Brain pericyte (primary cell): ENCODE measurements around the gene DLG2.

ENCODE experiments used
- DNase-seq: peaks from one replicate; pipeline ENCODE4 v3.0.0-alpha.2; 2012; ENCODE audit warnings: low read depth, low spot score

Gene DLG2

DNA sequence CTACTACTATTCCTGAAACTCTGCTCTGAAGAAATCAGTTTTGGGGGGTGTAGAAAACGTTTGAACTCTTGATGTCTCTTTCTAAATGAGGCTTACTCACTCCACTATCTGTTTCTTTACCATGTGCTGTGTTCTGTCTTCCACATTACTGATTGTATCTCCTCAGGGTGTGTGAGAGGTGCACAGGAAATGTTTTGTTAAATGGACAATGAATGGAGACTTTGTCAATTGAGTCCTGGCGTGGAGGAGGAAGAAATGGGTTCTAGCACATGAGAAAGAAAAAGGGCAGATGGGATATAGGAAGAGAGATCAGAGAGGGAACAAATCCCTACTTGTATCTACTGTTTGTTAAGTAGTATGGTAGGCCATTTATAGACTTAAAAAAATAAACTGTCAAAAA is 1763.9 kb downstream of the DLG2 start:
- DNase-seq = no peak

DNA sequence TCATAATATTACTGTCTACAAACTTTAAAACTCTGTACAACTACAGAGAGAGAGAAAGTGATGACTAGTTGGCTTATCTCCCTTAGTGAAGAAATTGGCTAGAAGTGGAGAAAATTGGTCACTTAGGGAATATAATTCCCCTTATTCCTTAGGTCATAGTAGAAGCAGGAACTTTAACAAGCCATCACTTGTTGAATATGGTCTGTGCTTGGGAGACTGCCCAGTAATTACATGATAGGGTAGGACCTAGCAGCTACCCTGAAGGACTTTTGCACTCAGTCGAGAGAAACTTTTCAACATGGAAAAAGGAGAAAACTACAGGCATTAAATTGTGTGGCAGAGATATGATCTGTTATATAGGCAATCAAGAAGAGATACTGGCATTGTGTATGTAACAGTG is 1764.5 kb downstream of the DLG2 start:
- no peak for DNase-seq

DNA sequence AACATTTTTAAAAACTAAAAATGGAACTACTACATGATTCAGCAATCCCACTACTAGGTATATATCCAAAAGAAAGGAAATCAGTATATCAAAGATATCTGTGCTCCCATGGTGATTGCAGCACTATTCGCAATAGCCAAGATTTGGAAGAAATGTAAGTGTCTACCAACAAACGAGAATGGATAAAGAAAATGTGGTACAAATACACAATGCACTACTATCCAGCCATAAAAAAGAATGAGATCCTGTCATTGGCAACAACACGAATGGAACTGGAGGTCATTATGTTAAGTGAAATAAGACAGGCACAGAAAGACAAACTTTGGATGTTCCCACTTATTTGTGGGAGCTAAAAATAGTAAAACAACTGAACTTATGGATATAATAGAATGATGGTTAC is 1765.1 kb downstream of the DLG2 start:
- no peak for DNase-seq

DNA sequence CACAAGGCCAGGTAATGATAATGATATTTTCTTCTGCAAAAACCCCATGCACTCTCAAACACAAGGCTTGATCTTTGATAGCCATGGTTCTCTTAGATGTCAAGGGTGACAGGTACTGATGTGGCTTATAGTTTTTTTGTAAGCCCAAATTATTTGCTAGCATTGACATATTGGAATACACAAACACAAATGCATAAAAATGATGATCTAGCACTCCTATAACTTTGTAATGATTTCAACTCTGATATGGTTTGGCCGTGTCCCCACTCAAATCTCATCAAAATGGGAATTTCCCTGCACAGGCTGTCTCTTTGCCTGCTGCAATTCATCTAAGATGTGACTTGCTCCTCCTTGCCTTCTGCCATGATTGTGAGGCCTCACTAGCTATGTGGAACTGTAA is 1768.5 kb downstream of the DLG2 start:
- DNase-seq = no peak

DNA sequence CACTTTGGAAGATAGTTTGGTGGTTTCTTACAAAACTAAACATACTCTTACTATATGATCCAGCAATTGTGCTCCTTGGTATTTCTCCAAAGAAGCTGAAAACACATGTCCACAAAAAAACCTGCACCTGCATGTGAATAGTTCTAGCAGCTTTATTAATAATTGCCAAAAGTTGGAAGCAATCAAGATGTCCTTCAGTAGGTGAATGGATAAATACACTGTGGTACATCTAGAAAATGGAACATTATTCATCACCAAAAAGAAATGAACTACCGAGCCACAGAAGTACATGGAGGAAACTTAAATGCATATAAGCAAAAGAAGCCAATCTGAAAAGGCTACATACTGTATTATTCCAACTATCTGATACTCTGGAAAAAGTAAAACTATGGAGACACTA is 1771.9 kb downstream of the DLG2 start:
- no peak for DNase-seq

DNA sequence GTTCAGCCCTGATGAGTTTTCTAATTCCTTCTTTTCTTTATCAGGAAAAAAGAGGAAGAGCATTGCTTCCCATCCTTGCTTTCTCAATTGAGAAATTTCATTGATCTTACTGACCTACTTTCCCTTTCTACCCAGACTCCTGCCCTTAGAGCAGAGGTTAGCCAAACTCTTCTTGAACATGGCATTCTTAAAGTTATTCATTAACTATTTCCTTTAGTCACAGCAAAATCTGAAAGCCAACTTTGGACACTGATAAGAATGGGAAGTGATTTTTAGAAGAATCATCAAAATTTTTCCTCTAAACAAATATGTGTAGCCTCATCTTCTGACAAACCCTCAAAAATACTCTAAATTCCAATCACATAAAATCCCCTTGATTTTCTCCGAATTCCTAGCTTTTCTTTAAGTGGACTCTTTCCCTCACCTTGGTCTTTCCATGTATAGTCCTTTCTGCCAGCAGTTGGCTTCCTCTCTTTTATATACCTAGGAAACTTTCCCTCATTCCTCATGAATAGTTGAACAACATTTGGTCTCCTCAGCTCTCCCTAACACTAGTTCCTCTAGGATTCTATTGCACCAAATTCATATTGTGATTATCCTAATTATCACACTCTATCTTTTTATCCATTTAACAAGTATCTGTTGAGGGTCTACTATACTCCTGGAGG is 1774.2 kb downstream of the DLG2 start:
- no peak for DNase-seq

DNA sequence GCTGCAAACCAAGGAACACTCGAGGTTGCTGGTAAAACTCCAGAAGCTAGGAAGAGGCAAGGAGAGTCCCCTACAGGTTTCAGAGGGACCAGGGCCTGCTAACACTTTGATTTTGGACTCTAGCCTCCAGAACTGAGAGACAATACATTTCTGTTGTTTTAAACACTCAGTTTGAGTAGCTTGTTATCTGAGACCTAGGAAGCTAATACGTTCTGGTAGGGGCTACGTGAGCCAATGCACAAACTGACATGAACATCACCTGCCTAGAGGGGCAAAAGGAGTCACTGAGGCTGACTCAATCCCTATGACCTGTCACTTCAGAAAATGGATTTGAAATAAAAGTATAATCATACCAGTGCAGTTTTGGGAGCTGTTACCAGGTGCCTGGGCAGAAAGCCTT is 1775.1 kb downstream of the DLG2 start:
- no peak for DNase-seq

DNA sequence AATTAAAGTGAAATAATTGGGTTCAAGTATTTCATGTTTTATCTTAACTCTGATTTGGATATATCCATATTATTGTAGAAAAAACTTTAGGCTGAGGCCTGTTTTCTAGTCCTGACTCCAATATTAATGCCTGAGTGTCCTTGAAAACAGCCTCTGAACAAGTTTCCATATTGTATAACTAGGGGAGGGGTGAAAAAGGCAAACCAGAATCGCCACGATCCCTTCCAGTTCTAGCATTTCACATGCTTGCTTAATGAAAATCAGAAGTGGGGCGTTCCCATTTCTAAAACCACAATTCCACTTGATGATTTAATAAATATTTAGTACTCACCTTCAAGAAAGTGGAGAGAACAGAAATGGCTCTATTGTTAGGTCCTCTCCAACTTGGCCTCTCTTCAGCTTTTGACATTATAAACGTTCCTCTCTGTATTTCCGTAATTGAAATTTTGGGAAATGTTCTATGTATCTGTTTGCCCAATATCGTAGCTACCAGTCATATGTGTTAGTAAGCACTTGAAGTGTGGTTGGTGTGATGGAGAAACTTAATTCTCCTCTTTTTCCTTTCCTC is 1779.6 kb downstream of the DLG2 start:
- no peak for DNase-seq

DNA sequence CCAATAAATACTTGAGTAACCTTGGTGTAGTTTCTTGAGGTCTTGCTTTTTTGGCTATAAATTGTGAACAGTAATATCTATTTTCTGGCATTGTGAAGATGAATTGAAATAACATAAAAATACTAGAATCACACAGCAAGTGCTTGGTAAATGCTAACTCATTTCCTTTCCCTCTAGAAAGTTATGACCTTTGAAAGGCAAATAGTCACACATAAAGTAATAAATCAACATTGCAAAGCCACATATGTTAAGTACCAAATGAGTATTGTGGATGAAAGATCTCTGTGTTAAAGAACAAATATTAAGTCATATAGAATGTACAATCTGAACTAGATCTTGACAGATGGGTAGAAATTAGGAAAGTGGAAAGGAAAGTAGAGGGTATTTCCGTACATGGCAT is 1781.3 kb downstream of the DLG2 start:
- DNase-seq = no peak

DNA sequence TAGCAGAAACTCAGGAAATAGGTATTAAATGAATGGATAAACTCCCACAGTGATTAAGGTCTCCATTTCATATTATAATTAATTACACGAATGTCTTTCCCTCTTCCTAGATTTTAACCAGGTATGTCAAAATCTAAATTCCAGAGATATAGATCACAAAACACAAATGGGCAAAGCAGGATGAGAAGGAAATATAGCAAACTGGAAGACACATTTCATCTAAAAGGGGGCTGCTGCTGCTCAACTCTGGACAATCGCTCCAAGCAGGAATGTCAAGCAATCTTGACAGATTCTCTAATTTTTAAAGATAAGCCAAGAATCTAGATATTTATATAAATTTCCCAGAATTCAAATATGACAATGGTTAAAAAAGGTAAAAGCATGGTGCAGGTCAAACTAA is 1786.8 kb downstream of the DLG2 start:
- no peak for DNase-seq

DNA sequence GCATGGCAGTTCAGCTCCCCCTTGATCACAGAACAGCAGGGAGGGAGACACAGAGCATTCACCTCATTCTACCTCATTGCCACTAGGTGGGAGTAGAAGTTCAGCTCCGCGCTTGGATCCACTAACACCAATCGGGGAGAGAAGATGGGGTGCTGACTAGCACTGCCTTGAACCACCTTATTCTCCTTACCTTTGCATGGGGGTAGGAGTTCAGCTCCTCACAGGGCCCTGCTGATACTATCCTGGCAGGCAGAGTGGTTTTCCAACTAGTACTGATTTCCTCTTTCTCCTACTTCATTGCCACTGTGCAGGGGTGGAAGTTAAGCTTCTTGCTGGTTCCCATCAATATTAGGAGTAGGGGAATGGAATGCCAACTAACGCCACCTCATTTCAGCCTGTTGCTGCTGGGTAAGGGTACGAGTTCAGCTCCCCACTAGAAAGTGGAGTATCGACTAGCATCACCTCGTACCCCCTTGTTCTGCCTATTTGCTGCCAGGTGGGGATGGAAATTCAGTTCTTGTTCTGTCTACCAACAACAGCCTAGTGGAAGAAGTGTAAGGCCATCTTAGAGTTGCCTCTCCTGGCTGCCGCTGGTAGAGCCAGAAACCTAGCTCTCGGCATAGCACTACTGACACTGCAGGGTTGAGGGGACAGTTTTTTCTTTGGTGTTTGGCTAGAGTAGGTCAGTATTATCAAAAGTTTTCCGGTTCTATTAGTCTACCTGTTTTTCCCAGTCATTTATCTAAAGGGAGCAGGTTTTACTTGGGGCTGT is 1790.1 kb downstream of the DLG2 start:
- DNase-seq = no peak

DNA sequence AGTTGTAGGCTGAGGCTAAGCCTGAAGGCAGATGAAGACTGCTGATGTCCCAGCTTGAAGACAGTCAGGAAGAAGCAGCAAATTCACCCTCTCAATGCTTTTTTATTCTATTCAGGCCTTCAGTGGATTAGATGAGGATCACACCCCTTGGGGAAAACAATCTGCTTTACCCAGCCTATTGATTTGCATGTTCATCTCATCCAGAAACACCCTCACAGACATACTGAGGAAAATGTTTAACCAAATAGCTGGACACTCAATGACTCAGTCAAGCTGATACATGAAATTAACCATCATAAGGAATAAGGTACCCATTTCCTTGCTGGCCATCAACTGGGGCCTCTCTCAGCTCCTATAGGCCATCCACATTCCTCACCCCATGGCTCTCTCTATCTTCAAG is 1791.1 kb downstream of the DLG2 start:
- DNase-seq = no peak

DNA sequence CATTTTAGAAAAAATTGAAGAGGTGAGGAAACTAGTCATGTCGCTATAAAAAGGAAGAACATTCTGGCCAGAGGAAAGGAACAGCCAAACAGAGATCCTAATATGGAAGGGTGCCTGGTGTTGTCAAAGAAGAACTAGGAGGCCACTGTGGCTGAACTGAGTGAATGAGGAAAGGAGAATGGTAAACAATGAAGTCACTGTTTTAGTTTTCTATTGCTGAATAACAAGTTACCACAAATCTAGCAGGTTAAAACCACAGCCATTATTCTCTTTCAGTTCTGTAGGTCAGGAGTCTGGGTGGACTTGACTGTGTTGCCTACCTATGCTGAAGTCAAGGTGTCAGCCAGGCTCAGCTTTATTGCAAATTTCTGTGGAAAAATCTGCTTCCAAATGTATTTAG is 1791.7 kb downstream of the DLG2 start:
- no peak for DNase-seq

DNA sequence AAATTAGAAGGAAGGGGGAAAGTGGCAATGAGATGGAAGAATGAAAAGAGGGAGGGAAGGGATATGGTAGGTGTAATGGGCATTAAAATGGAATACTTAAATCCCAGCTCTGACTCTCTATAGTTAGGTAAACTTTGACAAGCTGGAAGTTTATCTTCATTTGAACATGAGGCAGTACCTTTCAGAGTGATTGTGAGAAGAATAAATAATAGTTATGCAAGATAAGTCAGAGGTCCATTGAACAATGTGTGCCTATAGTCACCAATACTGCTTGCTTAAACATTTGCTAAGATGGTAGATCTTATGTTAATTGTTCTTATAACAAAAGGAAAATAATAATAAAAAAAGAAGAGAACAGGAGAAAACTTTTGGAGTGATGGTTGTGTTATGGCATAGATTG is 1795.2 kb downstream of the DLG2 start:
- DNase-seq = no peak

DNA sequence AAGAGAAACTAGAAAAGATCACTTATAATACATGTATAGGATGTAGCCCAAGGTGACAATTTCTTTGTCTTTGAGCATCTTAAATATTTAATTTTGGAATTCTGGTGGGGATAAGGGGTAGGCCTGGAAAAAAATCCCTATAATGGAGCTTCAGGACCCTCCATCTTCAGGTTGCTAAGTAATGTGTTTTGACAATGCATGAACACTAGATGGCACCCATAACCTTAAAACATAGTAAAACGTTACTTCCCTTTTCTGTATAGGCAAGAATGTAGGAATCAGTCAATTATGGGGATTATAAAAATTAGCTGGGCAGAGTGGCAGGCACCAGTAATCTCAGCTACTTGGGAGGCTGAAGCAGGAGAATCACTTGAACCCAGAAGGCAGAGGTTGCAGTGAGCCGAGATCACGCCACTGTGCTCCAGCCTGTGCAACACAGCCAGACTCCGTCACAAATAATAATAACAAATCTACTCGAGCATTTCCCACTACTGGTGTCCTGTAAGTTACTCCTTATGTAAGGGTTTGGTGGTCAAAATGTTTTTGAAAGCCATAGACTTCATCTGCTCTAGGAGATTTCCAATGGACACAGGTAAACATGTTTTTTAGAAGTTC is 1799.1 kb downstream of the DLG2 start:
- DNase-seq = no peak

DNA sequence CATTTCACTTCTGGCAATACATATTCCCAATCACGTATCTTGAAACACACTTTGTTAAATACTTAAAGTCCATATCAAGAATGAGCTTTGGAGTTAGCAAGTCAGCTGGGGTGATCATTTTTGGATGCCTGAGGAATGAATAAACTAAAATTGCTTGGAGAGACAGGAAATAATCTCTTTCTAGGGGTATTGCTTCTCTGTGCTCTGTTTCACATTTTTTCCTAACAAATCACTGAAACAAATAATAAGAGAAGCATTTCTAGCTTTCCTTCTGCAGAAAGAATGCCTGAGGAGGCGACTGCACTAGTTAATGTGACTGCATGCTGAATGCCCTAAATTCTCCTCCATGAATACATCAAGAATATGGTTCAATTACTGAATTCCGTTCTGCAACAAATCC is 1799.6 kb downstream of the DLG2 start:
- DNase-seq = no peak

DNA sequence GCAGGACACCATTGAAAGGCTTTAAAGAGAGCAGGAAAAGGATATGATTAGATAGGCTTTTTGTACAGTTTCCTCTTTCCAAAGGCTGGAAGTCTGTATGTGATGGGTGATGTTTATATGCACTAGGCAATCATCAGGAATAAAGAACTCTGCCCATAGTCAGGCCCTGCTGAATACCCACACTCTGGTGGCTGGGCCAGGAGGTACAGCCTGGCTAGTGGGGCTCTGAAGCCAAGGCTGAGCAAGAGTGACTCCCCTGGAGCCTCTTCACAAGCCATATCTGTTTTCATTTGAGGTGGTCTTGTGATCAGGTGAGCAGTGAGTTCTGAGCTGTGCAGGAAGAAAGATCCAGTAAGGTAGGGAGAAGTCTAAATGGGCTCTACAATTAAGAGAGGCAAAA is 1801.1 kb downstream of the DLG2 start:
- DNase-seq = no peak

DNA sequence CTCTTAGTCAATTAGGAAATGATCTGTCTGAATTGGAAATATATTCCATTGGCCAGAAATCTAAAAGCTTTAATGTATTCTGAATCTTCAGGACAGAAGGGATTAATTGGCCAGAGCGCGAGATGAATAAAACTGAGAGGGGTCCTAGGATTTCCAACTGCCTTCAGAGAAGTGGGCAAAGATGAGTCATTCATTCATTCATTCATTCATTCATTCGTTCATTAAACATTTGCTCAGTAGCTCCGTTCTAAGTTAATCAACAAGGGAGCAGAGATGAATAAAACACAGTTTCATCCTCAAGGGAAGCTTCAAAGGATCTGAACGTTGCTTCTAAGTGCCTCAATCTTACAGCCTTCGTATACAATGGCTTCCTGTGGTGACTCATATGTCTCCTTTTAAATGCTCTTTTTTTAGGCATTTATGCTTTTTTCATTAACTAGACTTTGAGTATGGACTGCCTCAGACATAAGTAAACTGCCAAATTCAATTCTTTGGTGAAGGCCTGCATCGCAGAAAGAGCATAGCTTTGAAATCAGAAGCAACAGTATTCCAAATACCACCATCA is 1803.6 kb downstream of the DLG2 start:
- no peak for DNase-seq

DNA sequence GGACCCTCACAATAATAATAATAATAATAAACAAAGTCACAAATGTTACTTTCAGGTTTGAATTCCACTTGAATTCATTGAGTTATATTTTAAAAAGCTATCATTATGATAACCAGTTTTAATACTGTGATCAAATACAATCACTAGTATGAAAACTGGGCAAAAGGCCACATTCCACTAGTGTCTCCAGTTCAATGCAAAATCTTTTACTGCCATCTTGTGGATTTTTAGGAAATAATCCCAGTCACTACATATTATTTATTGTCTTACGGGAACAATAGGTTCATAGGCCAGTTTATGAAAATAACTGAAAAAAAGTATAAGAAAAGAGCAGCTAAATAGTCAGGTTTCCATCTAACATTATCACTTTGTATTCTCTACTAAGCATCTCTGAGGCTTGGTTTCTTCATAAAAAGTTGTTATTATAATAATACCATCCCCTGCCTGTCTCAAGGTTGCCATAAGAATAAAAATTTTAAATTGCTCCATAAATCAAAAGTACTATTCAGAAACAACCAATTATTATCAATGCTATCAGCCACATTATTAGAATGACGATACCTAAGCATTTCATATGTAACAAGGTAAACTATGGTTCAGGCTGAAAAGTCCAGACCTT is 1807.1 kb downstream of the DLG2 start:
- no peak for DNase-seq

DNA sequence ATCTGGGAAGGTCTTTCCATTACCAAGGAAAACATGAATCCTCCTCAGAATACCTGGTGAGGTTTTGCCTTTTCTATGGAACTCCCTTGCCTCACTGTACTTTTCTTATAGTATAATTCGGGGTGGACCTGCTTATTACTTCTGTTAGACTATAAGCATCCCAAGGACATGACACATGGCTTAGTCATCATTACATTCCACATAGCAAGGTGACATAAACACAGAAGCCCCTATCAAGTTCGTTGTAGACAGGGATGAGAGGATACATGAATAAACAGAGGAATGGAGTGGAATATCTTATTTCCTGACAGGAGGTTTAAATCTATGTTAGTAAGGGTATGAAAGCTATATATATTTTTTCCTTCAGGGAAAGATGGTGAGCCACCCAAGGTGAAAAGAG is 1808.8 kb downstream of the DLG2 start:
- DNase-seq = no peak

DNA sequence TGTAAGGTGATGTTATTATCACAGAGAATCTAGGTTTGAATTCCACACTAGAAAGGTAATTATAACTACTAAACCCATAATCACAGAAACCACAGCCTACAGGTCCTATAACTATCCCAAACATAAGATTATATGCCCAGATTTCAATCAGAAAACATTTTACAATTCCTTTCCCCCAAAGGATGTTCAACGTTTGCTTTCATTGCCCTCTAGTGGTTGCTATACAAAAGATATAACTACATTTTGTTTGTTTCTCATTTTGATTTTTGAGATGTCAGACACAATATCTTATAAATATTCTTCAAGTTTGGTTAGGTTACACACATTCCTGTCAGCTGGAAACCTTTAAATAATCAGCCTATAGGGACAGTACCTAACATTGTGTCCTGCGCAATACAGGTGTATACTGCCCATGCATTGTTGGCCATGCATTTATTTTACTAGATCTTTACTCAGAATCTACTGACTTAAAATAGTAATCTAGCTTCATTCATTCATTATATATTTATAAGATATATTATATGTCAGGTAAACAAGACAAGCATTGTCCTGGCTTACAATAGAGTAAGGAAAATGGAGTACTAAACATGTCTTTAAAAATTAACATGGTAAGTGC is 1810.5 kb downstream of the DLG2 start:
- DNase-seq = no peak

DNA sequence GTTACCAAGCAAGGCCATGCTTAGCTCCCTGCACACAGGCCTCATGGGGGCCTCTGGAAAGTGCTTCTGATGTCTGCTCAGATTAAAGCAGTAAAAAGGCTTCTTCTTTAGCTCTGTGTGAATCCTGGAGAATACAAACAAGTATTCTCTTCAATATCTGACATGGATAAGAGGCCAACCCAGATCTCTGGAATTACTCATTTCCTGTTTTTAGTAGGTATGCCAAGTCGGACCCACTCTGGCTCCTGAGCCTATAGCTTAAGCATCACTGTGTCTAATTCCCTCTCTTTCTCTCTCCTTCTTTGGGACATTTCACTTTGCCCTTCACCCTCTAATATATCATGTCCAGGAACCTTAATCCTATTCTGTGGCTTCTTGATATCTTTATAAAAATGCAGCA is 1811.4 kb downstream of the DLG2 start:
- DNase-seq = no peak
